Stimulated activated CD8-positive, alpha-beta memory T cell treated with anti-CD3 and anti-CD28 coated beads, Interleukin-15, amount 100 ng/mL, for 48 hours (primary cell): ENCODE data around the gene PRRG2.
A peak's percentile ranks its signal among the peaks of the same experiment; 100 is the strongest.

Experiments
- DNase-seq, 2 donors: peaks; one replicate each; pipeline ENCODE4 v3.0.0-alpha.2; 2020; ENCODE audit warnings: low read depth in 2 of 2

Gene PRRG2

DNA sequence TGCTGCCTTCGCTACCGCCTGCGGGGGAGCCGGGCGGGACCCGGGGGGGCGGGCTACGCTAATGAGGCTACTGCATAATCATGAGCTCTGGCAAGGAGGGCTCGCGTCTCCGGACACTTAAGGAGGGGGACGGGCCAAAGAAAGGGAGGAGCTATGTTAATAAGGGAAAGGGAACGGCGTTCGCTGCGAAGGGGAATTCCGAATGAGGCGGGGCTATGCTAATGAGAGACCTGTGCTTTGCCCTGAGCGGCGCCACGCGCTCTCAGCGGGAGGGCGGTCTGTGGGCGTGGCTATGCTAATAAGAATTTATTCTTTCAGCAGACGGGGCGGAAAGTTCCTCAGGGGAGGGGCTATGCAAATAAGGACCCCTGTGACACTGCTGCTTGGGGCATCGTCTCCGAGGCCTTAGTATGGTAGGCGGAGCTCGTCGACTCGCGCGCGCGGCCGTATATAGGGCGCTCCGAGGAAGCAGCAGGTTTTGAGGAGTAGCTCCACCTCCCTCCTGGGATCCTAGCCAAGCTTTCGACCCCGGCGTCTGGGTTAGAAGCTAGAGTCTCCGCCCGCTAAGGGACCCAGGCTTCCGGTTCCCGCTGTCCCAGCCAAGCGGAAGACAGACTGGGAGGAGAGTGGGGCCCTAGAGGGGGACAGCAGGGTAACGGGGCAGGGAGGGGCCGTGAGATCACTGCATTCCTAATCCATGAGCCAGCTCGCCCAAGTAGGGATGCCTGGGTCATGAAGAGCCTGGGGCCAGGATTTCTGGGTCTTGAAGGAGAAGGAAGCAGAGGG is 59.2 kb downstream of the PRRG2 start, which contains the start of gene RRAS:
Gene RRAS, minus strand, starts transcription at position 31 of the 786 bp plus-strand sequence. CDS start 45 bp downstream, outside the sequence.
- DNase-seq = peak; percentile 99 to 100
